ENCODE results near the gene HOXD3. TPM values are rescaled to one million over a fixed set of nuclear protein-coding genes. Genes with fewer than 3 reads are reported as not detected.

HOXD3 gene
- polyA plus RNA-seq, 5 donors: 0.15 to 0.49 (median 0.22) TPM

DNA sequence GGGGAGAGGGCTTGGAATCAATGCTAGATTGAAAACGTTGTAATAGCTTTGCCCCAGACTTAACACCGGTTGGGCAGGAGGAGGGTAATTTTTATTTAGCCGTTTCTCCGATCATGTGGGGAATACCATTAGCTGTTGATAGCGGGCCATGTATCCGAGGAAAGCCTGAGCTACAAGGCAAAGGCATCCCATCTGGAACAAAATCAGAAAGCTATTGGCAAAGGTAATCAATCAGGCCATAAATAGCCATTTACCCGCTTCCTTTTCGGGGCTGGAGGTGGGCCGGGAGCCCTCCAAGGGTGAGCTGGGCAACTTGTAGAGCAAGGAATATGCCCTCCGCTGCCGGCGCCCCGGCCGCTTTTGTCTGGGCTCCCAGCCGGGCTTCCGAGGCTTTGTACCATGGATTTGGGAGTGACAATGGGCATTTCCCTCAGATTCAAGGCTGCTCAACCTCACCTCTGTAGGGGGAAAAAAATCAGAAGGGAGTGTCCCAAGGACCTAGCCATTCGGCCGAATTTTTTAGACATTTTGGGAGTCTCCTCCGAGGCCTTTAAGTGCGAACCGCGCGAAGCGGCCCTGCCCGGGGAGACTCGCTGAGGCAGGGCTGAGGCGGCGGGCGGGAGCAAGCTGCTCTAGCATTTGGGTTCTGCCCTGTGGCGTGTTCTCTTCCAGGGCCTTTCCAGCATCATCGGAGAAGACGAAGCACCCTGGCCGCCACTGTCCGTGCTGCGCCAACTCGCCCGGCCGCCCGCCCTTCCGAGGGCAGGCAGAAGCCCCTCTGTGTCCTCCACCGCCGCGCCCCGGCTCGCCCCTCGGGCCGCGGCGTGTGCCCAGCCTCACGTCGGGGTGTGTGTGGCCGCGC lies 35.7 kb upstream of the HOXD3 start:
- no peak for DNase-seq

DNA sequence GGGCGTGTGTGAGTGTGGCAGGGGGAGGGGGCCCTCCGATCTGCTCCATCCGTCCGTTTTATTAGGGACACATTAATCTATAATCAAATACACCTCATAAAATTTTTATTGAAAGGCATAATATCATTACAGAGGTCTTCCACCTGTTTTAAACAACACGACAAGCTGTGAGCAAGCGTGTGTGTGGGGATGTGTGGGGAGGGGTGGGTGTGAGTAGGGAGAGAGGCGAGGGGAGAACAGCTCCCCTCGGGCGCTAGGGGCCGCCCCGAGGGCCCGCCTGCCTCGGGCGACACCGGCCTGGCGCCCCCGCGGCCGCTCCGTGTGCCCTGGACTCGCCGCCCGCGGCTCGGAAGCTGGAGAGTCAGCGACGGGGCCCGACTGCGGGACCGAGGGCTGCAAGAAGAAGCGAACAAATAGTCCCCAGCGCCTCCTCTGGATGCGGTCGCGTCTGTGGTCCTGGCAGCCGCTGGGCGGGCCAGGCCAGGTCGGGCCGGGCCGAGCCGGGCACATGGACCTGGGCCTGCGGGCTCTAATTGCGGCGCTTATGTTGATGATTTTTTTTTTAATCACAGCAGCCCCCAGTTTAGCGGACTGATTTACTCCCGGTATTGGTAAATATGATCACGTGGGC lies 34.9 kb upstream of the HOXD3 start:
- DNase-seq: no peak

DNA sequence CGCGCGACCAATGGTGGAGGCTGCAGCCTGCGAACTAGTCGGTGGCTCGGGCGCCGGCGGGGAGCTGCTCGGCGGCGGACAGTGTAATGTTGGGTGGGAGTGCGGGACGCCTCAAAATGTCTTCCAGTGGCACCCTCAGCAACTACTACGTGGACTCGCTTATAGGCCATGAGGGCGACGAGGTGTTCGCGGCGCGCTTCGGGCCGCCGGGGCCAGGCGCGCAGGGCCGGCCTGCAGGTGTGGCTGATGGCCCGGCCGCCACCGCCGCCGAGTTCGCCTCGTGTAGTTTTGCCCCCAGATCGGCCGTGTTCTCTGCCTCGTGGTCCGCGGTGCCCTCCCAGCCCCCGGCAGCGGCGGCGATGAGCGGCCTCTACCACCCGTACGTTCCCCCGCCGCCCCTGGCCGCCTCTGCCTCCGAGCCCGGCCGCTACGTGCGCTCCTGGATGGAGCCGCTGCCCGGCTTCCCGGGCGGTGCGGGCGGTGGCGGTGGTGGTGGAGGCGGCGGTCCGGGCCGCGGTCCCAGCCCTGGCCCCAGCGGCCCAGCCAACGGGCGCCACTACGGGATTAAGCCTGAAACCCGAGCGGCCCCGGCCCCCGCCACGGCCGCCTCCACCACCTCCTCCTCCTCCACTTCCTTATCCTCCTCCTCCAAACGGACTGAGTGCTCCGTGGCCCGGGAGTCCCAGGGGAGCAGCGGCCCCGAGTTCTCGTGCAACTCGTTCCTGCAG lies 34.3 kb upstream of the HOXD3 start, which contains the start of gene HOXD9:
TSS of gene HOXD9 (plus strand) at position 37 of the 728 bp plus-strand sequence. CDS start at position 87, 50 bp downstream.
- DNase-seq: no peak

DNA sequence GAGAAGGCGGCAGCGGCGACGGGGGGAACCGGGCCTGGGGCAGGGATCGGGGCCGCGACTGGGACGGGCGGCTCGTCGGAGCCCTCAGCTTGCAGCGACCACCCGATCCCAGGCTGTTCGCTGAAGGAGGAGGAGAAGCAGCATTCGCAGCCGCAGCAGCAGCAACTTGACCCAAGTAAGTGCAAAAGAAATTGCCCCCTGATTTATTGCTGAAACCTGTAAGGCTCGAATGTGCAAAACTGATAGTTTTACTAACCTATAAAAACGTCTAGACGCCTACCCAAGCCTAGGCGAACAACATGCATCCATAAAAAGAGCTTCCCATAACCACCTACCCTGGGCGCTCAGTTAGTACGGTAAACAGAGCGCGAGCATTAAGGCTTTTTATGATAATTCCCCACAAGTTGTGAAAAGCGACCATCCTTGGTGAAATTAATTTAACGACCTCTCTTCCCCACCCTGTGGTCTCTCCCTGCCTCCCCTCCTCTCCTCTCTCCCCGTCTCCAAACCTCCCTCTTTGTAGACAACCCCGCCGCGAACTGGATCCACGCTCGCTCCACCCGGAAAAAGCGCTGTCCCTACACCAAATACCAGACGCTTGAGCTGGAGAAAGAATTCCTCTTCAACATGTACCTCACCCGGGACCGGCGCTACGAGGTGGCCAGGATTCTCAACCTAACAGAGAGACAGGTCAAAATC lies 33.5 kb upstream of the HOXD3 start:
- DNase-seq: no peak

DNA sequence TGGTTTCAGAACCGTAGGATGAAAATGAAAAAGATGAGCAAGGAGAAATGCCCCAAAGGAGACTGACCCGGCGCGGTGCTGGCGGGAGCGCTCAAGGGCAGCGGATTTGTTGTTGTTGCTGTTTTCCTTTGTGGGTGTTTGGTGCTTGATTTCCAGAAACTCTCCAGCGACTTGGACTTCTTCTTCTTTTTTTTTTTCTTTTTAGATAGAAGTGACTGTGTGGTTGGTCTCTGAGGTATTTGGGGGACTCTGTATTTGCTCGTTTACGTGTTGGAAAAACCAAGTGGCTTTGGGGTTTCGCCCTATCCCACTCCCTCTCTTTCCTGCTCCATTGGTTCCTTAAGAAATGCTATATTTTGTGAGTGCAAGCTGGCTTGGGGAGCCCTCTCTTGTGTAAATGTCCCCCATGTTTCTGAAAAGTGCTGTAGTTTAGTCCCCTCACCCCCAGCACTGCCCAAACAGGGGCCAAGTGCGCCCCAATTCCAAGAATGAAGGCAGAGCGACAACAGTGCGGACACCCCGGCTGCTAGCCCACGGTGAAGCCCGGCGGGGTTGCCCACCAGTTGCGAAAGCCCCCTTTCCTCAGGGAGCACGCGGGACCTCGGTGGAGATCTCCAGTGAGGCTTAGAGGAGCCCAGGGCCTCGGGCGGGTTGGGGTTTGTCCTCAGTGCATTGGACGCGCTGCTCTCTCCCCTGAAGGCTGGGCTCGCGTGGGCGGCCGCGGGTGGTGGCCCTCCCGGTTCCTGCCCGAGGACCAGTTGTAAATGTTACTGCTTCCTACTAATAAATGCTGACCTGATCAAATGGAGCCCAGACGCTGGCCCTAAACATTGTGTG lies 32.8 kb upstream of the HOXD3 start:
- no peak for DNase-seq

DNA sequence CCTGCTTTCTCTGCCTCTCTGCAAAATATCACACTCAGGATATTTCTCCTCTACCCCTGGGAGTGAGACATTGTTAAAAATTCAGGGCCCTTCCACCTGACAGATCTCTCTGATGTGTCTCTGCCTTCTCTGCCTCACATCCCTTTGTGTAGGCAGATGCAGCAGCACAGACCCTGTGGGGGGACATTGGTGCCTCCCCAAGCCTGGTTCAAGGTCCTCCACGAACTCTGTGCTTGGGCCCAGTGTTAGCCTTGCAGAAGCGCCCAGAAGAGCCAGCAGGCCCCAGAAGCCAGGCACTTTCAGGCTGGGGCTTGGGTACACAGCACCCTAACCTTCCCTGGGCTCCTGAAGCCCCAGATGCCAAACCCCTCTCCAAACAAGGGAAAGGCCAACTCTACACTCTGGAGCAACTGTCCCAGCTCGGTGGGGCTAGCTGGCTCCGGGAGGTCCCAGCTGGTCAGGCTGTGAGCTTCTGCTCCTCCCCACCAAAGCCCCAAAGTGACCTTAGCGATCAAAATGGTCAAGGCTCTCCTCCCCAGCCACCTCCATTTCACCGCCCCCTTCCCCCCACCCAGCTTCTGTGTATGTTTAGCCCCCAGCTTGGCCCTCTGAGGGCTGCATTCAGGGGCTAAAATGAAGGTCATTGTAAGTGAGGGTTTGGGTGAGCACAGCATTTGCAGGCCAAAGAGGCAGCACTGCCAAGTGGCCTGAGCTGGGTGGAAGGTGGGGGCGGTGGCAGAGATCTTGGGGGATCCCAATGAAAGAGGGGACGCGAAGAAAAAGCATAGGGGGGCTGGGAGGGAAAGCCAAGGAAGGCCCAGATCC lies 31.9 kb upstream of the HOXD3 start:
- no peak for DNase-seq

DNA sequence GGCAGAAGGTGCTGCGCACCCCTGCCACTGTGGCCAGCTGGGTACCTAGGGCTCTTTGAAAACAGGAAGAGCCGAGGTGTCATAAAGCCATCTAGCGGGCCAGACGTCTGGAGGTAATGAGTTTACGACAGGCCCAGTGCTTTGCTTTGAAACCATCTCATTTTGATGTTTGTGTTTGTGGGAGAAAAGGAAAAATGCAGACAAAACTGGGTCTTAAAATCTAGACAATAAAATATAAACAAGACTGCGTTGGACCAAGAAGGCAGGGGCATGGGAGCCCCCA lies 31.4 kb upstream of the HOXD3 start:
- DNase-seq: no peak

DNA sequence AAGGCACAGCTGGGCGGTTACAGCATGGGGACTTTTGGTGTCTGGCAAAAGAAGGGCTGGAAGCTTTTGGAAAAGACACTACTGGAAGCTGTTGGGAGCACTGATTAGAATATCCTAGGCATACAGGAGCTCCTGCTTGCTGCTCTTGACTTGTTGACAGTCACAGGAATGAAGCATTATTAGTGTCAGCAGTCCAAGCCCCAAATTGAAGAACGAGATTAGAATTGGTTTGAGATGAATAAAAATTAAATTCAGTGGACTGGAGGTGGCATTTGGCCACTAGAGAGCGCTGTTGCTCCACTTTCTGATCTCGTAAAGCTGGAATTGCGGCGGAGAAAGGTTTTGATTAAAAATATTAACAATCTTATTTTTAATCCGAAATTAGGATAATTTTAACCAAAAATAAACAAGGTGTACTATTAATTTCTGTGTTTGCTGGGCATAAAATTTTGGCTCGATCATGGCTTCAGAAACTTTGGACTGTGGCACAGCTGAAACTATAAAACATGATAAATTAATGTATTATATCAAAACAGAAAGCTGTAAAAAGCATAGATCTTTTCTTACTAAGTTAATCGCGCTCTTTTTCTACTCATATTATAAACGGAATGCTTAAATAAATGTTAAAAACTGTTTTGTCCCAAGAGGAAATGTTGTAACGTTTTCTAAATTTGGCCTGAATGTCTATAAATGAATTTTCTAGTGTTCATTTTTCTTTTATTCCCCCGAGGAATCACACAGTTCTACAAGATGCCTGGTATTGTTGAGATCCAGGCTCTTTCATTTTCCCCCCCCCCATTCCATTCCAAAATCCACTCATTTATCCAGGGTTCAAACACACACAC lies 30.0 kb upstream of the HOXD3 start:
- DNase-seq: peak in 1 of 2 donors; percentile 72

DNA sequence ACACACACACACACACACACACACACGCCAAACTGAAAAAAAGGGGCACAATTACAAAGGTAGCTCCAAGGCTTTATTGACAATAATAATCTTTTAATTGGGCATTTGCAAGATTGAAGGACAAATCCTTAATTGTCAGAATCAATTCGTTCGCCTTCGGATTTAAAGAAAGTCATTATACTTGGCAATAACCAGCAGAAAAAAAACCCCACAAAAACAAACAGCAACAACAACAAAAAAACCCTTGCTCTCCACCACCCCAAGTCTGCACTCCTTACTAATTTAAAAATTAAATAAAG lies 29.4 kb upstream of the HOXD3 start:
- no peak for DNase-seq

DNA sequence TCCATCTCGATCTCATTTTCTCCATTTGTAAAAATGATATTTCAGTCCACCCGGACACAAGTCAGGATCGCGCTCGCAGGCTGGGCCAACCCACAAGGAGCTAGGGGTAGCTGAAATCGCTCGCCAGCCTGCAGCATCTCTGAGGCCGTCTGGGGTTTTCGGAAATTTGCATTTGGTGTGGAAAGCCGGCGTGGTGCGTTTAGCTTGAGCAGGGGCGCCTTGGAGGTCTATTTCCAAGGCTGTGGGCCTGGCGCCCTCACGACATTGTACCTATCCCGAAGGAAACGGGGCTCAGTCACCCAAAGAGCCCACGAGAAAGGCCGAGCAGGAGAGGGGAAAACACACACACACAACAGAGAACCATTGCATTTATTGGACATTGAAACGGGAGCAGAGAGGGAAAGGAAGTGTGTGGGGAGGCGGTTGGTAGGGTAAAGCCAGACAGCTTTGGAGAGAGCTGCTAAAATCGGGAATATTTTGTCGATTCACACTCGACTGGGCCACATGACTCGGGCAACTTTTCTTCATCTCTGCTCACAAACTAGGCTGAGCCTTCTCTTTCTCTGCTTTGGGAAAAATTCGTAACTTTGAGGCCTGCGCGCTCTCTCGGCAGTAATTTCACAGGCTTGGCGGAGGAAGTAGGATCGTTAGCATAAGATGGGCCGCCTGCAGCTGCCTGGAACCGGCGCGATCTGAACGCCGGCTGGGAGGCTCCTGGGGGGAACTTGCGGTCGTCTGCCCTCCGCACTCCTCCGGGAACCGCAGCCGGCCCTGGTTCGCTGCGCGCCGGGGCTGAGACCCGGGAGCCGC lies 28.7 kb upstream of the HOXD3 start:
- peak in 1 of 2 donors; percentile 51 for DNase-seq

DNA sequence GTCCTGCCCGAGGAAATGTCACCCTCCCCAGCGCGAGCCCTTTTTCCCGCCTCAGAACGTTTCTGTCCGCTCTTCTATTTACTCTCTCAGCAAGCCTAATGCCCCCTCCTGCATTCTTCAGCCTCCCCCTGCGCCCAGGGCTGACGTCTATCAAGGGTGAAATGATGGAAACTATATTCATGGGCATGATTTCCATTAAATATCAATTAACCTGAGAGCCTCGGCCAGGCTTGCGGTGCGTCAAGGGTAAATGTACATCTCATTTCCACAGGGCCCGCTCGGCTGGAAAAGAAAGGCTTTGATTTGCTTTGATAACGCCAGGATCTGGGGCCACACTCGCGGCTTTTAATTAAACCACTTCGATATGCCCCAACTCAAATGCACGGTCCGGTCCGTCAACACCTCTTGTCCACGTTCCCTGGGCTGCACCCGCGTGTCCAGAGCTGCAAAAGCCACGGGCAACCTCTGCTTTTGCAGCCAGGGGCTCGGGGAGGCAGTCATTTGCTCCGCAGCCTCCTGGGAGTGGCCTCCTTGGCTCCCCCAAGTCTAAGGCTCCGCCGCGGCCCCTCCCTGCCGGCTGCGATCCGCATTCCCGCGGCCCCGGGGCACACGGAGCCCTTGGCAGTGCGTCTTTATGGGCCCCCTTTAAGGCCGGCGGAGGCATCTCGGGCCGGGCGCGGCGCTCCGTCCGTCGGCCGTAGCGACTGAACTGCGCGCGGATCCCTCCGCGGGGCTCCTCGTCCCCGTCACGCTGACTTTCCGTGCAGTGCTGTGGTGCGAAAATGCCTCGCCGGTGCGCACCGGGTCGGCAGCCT lies 27.9 kb upstream of the HOXD3 start, which contains the start of gene HOXD8:
TSS of gene HOXD8 (plus strand) at position 724 of the 815 bp plus-strand sequence. CDS start 662 bp downstream, outside the sequence.
- DNase-seq: no peak

DNA sequence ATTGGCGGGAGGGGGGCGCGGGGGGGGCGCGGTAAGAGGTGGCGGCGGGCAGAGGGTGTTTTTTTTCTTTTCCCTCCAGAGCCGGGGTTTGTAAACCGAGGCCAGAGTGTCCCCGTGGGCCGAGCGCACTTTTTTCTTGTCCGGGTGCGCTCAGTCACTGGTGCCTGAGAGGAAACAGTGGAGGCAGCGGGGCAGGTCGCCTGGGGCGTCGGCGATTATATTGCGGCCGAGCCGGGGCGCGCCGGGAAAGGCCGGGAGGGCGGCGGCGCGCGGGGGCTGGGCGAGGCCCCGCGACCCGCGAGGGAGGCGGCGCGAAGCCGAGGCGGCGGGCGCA lies 27.3 kb upstream of the HOXD3 start:
- no peak for DNase-seq

DNA sequence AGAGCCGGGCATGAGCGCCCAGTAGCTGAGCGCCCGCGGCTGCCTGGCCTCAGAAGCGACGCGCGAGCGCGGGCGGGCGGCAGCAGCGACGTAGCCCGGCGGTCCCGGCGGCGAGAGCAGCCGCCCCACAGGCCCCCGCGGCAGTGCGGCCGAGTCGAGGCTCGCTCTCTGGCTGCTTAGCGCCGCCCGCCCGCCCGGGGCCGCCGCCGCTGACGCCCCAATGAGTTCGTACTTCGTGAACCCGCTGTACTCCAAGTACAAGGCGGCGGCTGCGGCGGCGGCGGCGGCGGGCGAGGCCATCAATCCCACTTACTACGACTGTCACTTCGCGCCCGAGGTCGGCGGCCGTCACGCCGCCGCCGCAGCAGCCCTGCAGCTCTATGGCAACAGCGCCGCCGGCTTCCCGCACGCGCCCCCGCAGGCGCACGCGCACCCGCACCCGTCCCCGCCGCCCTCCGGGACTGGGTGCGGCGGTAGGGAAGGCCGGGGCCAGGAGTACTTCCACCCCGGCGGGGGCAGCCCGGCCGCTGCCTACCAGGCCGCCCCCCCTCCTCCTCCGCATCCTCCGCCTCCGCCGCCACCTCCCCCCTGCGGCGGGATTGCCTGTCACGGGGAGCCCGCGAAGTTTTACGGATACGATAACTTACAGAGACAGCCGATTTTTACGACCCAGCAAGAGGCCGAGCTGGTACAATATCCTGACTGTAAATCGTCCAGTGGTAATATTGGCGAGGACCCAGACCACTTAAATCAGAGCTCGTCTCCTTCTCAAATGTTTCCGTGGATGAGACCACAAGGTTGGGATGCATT lies 26.8 kb upstream of the HOXD3 start:
- no peak for DNase-seq

DNA sequence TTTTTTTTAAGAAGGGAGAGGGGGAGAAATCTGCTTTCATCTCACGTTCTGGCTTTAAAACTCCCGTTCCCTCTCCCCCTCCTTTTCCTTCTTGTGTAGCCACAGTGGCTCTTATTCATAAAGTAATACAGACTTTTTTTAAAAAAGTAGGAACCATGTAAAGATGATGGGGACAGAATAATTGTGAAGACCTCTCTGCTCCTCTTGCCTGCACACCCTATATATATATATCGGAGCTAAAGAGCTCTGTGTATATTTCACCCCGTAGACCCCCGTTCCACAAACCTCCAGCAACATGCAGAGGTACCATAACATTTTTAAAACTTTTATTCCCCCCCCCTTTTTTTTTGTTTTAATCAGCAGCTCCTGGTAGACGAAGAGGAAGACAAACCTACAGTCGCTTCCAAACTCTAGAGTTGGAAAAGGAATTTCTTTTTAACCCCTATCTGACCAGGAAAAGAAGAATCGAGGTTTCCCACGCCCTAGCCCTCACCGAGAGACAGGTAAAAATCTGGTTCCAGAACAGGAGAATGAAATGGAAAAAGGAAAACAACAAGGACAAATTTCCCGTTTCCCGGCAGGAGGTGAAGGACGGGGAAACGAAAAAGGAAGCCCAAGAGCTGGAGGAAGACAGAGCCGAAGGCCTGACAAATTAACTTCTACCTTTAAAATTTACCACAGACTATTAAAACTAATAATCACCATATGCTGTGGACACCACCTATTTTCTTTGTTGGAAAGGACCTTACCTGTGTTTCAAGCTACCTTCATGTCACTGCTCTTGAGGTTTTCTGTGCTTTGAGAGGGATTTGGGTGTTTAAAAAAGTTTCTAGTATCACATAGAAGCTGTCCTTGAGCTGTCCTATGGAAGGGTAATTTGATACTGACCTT lies 25.9 kb upstream of the HOXD3 start:
- DNase-seq: no peak

DNA sequence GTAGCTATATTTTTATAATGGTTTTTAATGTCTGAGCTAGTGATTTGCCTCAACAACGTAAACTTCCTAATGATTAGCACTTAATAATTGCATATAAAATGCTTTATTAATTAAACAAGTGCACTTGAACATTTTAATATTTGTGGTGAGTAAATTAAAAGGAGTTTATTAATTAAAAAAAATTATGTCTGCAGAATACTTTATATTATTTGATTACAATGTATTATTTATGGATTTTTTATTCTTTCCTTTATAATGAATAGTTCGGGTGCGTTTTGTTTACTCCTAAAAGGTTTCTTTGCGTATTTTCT lies 25.3 kb upstream of the HOXD3 start:
- DNase-seq: no peak
